Measurements from ENCODE around the gene C3orf80.
"Not testable (repeated sequence)": the region's sequence is repeated elsewhere in the genome, so short reads cannot be mapped to it uniquely, and the experiment has no call there.

The C3orf80 gene

DNA sequence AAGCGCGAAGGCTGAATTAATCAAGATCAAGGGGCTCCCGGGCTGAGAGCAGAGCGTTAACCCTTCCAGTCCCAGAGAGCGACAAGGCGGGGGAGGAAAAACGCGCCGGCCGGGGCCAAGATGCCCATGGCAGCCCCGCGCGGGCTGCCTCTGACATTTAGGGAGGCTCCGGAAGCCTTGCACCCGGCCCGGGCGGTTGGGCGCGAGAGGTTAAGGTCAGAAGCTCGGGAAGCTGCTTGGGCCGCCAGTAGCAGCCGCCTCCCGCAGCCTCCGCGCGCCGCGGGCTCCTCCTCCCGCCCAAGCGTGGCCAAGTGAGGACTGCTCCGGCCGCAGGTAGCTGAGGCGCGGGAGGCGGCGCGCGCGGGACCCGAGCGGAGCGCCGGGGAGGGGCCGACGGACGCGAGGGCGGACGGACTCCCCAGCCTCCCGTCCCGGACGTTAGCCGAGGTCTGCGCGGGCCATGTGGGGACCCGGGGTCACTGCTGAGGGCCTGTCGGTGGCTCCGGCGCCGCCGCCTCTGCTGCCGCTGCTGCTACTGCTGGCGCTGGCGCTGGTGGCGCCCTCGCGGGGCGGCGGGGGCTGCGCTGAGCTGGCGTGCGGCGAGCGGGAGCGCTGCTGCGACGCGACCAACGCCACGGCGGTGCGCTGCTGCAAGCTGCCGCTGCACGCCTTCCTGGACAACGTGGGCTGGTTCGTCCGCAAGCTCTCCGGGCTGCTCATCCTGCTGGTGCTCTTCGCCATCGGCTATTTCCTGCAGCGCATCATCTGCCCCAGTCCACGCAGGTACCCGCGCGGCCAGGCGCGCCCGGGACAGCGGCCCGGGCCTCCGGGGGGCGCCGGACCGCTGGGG, at the start of gene C3orf80:
C3orf80 (plus strand) TSS at position 247 of the 850 bp plus-strand sequence; CDS start at position 461, 214 bp downstream.
- no peaks in the 10 kb centered on the region for H3K36me3 ChIP-seq (ENCODE audit: control insufficient read depth, insufficient read depth, low read length)
- H3K4me3 ChIP-seq (ENCODE audit: low read length) = peak within 1 kb of the TSS; percentile 72
- peaks cover 4% of the 10 kb centered on the region for H3K27me3 ChIP-seq (ENCODE audit: control insufficient read depth, insufficient read depth, low read length)
- peaks cover 6% of the 10 kb centered on the region for H3K4me1 ChIP-seq (ENCODE audit: control insufficient read depth, insufficient read depth, low read length)
- H3K9ac ChIP-seq (ENCODE audit: low read length) = peak within 1 kb of the TSS; percentile 36
- peak within 1 kb of the TSS; percentile 77 for H3K27ac ChIP-seq (ENCODE audit: low read depth, low read length)

DNA sequence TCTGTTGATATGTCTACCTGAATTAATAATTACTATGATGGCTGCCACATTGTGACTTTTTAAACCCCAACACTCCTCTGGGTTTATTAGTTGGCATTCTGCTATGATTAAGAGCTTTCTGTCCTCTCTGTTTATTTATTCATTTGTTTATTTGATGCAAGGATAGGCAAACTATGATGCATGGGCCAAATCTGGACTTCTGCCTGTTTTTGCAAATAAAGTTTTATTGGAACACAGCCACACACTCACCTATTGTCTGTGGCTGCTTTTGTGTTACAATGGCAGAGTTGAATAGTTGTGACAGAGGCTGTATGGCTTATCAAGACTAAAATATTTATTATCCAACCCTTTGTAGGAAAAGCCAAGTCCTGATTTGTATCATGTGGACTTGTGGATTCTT, 48.3 kb upstream of the C3orf80 start:
- H3K4me3 ChIP-seq (ENCODE audit: low read length) = no peak overlapping the region
- no peak overlapping the region for H3K9ac ChIP-seq (ENCODE audit: low read length)
- H3K4me1 ChIP-seq (ENCODE audit: control insufficient read depth, insufficient read depth, low read length) = peaks cover 12% of the 10 kb centered on the region
- no peaks in the 10 kb centered on the region for H3K27me3 ChIP-seq (ENCODE audit: control insufficient read depth, insufficient read depth, low read length)
- H3K27ac ChIP-seq (ENCODE audit: low read depth, low read length) = no peak overlapping the region
- H3K36me3 ChIP-seq (ENCODE audit: control insufficient read depth, insufficient read depth, low read length) = no peaks in the 10 kb centered on the region

DNA sequence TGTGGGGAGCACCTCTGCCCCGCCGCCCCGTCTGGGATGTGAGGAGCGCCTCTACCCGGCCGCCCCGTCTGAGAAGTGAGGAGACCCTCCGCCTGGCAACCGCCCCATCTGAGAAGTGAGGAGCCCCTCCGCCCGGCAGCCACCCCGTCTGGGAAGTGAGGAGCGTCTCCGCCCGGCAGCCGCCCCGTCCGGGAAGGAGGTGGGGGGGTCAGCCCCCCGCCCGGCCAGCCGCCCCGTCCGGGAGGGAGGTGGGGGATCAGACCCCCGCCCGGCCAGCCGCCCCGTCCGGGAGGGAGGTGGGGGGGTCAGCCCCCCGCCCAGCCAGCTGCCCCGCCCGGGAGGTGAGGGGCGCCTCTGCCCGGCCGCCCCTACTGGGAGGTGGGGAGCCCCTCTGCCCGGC, 46.6 kb upstream of the C3orf80 start:
- H3K36me3 ChIP-seq (ENCODE audit: control insufficient read depth, insufficient read depth, low read length); H3K4me3 ChIP-seq (ENCODE audit: low read length); H3K27me3 ChIP-seq (ENCODE audit: control insufficient read depth, insufficient read depth, low read length); H3K9ac ChIP-seq (ENCODE audit: low read length); H3K27ac ChIP-seq (ENCODE audit: low read depth, low read length): not testable (repeated sequence)
- H3K4me1 ChIP-seq (ENCODE audit: control insufficient read depth, insufficient read depth, low read length) = peaks cover 19% of the 10 kb centered on the region

DNA sequence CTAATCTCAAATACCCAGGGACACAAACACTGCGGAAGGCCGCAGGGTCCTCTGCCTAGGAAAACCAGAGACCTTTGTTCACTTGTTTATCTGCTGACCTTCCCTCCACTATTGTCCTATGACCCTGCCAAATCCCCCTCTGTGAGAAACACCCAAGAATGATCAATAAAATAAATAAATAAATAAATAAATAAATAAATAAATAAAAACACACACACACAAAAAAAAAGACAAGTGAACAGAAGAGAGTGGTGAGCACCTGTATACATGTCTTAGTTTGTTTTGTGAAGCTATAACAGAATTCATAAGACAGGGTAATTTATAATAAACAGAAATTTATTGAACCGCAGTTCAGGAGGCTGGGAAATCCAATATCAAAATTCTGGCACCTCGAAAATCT, 45.8 kb upstream of the C3orf80 start:
- H3K27me3 ChIP-seq (ENCODE audit: control insufficient read depth, insufficient read depth, low read length); H3K9ac ChIP-seq (ENCODE audit: low read length); H3K4me3 ChIP-seq (ENCODE audit: low read length); H3K36me3 ChIP-seq (ENCODE audit: control insufficient read depth, insufficient read depth, low read length): not testable (repeated sequence)
- Histone ChIP-seq H3K27ac (ENCODE audit: low read depth, low read length) (peak overlapping the region; percentile 3), H3K4me1 (ENCODE audit: control insufficient read depth, insufficient read depth, low read length) (peaks cover 25% of the 10 kb centered on the region)

DNA sequence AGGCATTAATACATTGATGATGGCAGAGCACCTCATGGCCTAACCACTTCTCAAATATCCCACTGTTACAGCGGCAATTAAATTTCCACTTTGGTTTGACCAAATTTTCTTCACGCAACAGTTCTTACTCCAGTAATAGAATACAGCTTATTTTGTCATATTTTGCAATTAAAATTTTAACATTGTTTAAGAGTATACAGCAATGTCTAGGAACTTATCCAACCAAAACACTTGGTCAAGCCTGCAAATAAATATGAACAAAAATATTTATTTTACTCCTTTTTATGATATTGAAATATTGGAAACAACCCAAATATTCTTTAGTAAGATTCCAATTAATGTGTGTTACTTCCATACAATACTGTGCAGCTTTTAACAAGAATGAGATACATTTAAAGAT, 45.3 kb upstream of the C3orf80 start:
- H3K4me3 ChIP-seq (ENCODE audit: low read length) = no peak overlapping the region
- no peaks in the 10 kb centered on the region for H3K27me3 ChIP-seq (ENCODE audit: control insufficient read depth, insufficient read depth, low read length)
- H3K27ac ChIP-seq (ENCODE audit: low read depth, low read length) = peak overlapping the region; percentile 68
- peaks cover 28% of the 10 kb centered on the region for H3K4me1 ChIP-seq (ENCODE audit: control insufficient read depth, insufficient read depth, low read length)
- no peak overlapping the region for H3K9ac ChIP-seq (ENCODE audit: low read length)
- H3K36me3 ChIP-seq (ENCODE audit: control insufficient read depth, insufficient read depth, low read length) = no peaks in the 10 kb centered on the region

DNA sequence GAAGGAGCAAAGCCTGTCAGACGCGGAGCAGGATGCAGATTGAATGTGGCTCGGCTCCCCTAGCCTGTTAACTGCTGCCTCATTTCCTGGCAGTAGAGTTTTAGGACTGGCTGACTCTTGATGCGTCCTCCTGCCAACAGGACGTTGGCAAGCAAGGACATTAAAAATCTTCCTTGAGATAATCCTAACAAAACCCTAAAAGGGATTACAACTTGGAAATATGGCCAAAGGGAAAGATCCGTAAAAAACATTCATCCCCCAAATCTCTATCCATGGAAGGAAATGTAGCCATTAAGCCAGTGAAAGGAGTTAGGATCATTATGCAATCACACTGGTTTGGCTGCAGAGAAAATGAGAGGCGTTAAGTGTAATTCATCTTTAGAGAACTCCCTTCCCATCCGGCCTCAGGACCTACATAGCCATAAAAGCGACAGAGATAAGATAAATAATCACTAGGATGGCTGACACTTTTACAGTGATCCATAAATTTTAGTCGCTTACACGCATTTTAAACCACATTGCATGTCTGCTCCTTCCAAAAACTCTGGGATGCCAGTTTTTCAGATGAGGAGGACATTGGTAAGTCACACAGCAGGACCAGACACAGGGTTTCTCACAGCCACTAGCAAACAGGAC, 44.5 kb upstream of the C3orf80 start:
- no peaks in the 10 kb centered on the region for H3K36me3 ChIP-seq (ENCODE audit: control insufficient read depth, insufficient read depth, low read length)
- peak overlapping the region; percentile 69 for H3K27ac ChIP-seq (ENCODE audit: low read depth, low read length)
- H3K27me3 ChIP-seq (ENCODE audit: control insufficient read depth, insufficient read depth, low read length) = no peaks in the 10 kb centered on the region
- H3K9ac ChIP-seq (ENCODE audit: low read length) = no peak overlapping the region
- H3K4me1 ChIP-seq (ENCODE audit: control insufficient read depth, insufficient read depth, low read length) = peaks cover 32% of the 10 kb centered on the region
- no peak overlapping the region for H3K4me3 ChIP-seq (ENCODE audit: low read length)

DNA sequence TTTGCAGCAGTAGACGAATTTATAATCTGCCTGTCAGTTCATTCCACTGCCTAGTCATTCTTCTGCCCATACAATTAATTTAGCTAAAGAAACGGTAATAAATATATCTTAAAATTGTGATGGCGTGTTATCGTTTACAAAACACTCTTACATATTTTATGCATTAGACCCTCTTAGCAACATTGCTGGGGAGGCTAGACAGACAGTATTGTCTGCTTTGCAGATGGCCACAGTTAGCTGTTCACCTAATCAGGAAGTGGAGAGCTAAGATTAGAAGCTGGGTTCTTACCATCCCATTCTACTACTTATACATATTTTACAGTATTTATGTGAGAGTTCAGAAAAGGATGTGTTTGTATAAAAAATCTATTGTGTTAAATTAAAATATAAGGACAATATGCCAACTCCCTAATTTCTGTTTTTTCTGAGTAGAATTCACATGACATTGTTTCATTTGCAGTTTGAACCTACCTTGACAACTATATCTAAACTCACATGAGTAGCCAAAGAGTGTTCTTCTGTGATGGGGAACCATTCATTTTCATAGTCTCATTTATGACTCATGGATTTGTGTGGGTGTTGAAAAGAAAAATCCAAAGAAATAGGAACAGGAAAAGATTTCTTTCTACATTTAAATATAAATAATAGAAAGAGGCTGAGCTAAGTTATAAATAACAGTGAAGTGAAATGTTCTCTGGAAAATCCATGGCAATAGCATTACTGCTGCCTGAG, 41.7 kb upstream of the C3orf80 start:
- no peaks in the 10 kb centered on the region for H3K27me3 ChIP-seq (ENCODE audit: control insufficient read depth, insufficient read depth, low read length)
- no peak overlapping the region for H3K9ac ChIP-seq (ENCODE audit: low read length)
- no peak overlapping the region for H3K4me3 ChIP-seq (ENCODE audit: low read length)
- H3K36me3 ChIP-seq (ENCODE audit: control insufficient read depth, insufficient read depth, low read length) = no peaks in the 10 kb centered on the region
- H3K27ac ChIP-seq (ENCODE audit: low read depth, low read length) = peak overlapping the region; percentile 36
- peaks cover 37% of the 10 kb centered on the region for H3K4me1 ChIP-seq (ENCODE audit: control insufficient read depth, insufficient read depth, low read length)

DNA sequence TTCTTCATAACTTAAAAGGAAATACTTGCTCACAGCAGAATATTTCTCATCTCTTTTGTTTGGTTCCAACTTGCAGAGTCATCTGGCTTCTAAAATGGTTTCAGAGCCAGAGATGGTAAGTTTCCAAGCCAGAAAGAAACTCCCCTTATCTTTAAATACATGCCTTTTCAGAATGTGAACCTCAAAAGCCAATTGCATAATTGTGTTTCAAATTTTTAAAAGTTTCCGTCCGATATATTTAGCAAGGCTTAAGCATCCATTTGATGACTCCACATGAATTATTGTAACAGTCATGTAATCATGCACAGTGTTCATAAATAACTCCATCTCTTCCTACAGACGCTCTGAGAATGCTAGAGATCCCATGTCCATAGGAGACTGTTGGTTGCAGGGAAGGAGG, 40.6 kb upstream of the C3orf80 start:
- Histone ChIP-seq H3K9ac (ENCODE audit: low read length) (no peak overlapping the region), H3K27ac (ENCODE audit: low read depth, low read length) (peak overlapping the region; percentile 69), H3K36me3 (ENCODE audit: control insufficient read depth, insufficient read depth, low read length) (no peaks in the 10 kb centered on the region), H3K4me3 (ENCODE audit: low read length) (no peak overlapping the region), H3K4me1 (ENCODE audit: control insufficient read depth, insufficient read depth, low read length) (peaks cover 37% of the 10 kb centered on the region), H3K27me3 (ENCODE audit: control insufficient read depth, insufficient read depth, low read length) (no peaks in the 10 kb centered on the region)

DNA sequence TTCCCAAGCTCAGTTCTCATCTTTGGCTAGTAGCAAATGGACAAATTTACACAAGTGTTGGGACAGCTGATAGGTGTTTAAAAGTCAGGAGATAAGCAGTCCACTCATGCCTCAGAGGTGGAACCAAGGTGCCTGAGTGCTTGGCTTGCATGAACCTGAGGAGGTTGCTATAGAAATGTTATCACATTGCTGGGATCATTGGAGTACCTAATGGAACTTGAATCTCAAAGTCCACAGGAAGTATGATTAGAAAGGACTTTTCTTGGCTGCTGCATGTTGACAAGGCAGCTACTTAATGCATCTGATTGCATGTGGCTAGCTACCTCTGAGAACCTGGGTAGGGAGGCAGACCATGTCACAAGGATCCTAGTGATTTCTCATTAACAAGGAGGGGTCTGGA, 39.5 kb upstream of the C3orf80 start:
- H3K9ac ChIP-seq (ENCODE audit: low read length) = no peak overlapping the region
- peak overlapping the region; percentile 12 for H3K27ac ChIP-seq (ENCODE audit: low read depth, low read length)
- H3K27me3 ChIP-seq (ENCODE audit: control insufficient read depth, insufficient read depth, low read length) = no peaks in the 10 kb centered on the region
- no peak overlapping the region for H3K4me3 ChIP-seq (ENCODE audit: low read length)
- H3K4me1 ChIP-seq (ENCODE audit: control insufficient read depth, insufficient read depth, low read length) = peaks cover 32% of the 10 kb centered on the region
- H3K36me3 ChIP-seq (ENCODE audit: control insufficient read depth, insufficient read depth, low read length) = no peaks in the 10 kb centered on the region

DNA sequence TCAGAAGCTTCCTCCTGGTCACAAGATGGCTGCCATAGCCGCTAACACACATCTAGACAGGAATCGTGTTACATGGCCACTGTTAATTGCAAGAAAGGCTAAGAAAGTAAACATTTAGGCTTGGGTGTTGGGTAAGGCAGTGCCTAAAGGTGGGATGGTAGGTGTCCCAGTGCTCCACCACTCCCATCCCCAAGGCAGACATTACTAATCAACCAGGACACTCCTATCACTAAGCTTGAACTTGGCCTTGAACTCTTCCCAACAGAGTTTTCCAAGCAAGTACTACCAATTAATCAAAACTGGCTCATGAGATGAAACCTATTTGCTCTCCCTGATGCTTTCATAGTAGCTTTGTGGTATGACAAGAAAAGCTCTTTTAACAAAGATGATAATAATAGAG, 37.9 kb upstream of the C3orf80 start:
- Histone ChIP-seq H3K4me3 (ENCODE audit: low read length) (no peak overlapping the region), H3K27me3 (ENCODE audit: control insufficient read depth, insufficient read depth, low read length) (no peaks in the 10 kb centered on the region), H3K36me3 (ENCODE audit: control insufficient read depth, insufficient read depth, low read length) (no peaks in the 10 kb centered on the region)

DNA sequence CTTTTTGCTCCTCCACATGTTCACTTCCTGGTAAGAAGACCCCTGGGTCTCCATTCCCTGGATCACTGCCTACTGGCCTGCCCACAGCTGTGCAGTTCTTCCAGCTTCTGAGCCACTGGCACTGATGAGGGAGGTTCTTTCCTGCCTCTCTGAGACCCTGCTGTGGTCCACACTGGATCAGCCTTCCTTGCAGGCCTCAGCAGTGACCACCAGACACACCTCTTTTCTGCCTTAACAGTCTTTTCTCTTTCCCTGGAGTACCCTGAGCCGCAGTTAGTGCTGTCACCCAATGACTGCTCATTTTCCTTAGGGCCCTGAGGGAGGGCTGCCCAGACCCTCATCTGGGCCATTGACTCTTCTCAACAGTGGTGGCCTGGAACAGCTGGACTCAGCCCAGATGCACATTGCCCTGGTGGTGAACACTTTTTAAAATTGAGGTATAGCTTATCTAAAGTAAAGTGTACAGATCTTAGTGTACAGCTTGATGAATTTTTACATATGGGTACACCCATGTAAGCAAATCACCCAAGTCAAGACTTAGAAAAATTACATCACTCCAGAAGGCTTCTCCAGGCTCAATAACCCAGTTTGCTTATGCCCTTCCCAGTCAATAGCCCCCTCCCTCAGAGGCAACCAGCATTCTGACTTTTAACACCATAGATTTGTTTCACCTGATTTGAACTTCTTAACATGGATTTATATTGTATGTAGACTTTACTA, 32.8 kb upstream of the C3orf80 start:
- Histone ChIP-seq H3K36me3 (ENCODE audit: control insufficient read depth, insufficient read depth, low read length) (no peaks in the 10 kb centered on the region), H3K4me3 (ENCODE audit: low read length) (no peak overlapping the region), H3K27ac (ENCODE audit: low read depth, low read length) (no peak overlapping the region), H3K4me1 (ENCODE audit: control insufficient read depth, insufficient read depth, low read length) (peaks cover 4% of the 10 kb centered on the region), H3K27me3 (ENCODE audit: control insufficient read depth, insufficient read depth, low read length) (no peaks in the 10 kb centered on the region), H3K9ac (ENCODE audit: low read length) (no peak overlapping the region)

More for the DNA sequence above, 37.9 kb upstream of the C3orf80 start:
- Histone ChIP-seq H3K9ac (ENCODE audit: low read length) (no peak overlapping the region), H3K27ac (ENCODE audit: low read depth, low read length) (peak overlapping the region; percentile 59), H3K4me1 (ENCODE audit: control insufficient read depth, insufficient read depth, low read length) (peaks cover 25% of the 10 kb centered on the region)

DNA sequence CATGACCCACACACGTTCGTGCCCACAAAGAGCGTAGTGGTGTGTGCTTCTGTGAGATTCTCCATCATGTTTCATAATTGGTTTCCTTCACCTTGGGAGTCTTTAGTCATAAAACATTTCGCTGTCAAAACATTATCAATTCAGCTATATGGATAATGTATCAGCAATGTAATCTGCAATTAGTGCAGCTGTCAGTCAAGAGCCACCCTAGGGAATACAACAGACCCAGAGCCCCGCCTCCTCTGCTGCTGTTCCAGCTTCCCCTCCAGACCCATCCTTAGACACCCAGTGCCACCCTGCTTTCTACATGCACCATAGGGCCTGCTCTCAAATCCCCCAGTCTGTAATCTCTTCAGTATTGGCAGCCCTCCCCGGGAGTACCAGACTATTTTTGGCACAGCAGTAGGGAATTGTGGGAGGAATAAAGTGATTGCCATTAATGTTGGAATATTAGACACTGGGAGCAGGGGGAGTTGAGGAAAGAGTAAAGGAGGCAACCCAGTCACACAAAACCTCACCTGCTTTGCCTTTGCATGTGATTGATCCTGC, 31.5 kb upstream of the C3orf80 start:
- Histone ChIP-seq H3K4me1 (ENCODE audit: control insufficient read depth, insufficient read depth, low read length) (no peaks in the 10 kb centered on the region), H3K27ac (ENCODE audit: low read depth, low read length) (no peak overlapping the region), H3K27me3 (ENCODE audit: control insufficient read depth, insufficient read depth, low read length) (no peaks in the 10 kb centered on the region), H3K36me3 (ENCODE audit: control insufficient read depth, insufficient read depth, low read length) (no peaks in the 10 kb centered on the region), H3K4me3 (ENCODE audit: low read length) (no peak overlapping the region), H3K9ac (ENCODE audit: low read length) (no peak overlapping the region)

Data from rectal smooth muscle tissue (tissue), 1 donor.